ENCODE measurements around the gene CTDNEP1.
A peak's percentile ranks its signal among the peaks of the same experiment; 100 is the strongest.

Gene CTDNEP1

GRCh38 chr17:7251661-7252175 is at the start of gene CTDNEP1:
CTDNEP1 (minus strand) TSS chr17:7251734; CDS start chr17:7251296, 438 bp downstream.
- TF ChIP-seq, protein P1, sequence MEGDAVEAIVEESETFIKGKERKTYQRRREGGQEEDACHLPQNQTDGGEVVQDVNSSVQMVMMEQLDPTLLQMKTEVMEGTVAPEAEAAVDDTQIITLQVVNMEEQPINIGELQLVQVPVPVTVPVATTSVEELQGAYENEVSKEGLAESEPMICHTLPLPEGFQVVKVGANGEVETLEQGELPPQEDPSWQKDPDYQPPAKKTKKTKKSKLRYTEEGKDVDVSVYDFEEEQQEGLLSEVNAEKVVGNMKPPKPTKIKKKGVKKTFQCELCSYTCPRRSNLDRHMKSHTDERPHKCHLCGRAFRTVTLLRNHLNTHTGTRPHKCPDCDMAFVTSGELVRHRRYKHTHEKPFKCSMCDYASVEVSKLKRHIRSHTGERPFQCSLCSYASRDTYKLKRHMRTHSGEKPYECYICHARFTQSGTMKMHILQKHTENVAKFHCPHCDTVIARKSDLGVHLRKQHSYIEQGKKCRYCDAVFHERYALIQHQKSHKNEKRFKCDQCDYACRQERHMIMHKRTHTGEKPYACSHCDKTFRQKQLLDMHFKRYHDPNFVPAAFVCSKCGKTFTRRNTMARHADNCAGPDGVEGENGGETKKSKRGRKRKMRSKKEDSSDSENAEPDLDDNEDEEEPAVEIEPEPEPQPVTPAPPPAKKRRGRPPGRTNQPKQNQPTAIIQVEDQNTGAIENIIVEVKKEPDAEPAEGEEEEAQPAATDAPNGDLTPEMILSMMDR (conservative IDR thresholded peaks at IDR 0.05; ENCODE audit: low read depth, low read length), result no peak
- H3K4me3 ChIP-seq (ENCODE audit: low read length), result peak within 1 kb of the TSS; percentile 89
- peak; percentile 99 for DNase-seq (ENCODE audit: low read depth)

GRCh38 chr17:7296189-7296861 is 44.8 kb upstream of the CTDNEP1 start:
- DNase-seq (ENCODE audit: low read depth), result no peak
- no peak overlapping the region for H3K4me3 ChIP-seq (ENCODE audit: low read length)
- TF ChIP-seq, protein P1 (conservative IDR thresholded peaks at IDR 0.05; ENCODE audit: low read depth, low read length), result peak; percentile 76

- no peak for DNase-seq (ENCODE audit: low read depth)
- TF ChIP-seq, protein P1 (conservative IDR thresholded peaks at IDR 0.05; ENCODE audit: low read depth, low read length), result no peak
- H3K4me3 ChIP-seq (ENCODE audit: low read length), result no peak overlapping the region
These were observed 44.0 kb upstream of the CTDNEP1 start for GRCh38 chr17:7295230-7296180.

- DNase-seq (ENCODE audit: low read depth), result no peak
- H3K4me3 ChIP-seq (ENCODE audit: low read length), result no peak within 1 kb of the TSS
- TF ChIP-seq, protein P1 (conservative IDR thresholded peaks at IDR 0.05; ENCODE audit: low read depth, low read length), result no peak
These were observed 43.1 kb upstream of the CTDNEP1 start, which contains the start of gene YBX2 for GRCh38 chr17:7294614-7295153. YBX2 (minus strand) TSS chr17:7294639; CDS start chr17:7294500, 139 bp downstream.

- no peak overlapping the region for H3K4me3 ChIP-seq (ENCODE audit: low read length)
These were observed 42.5 kb upstream of the CTDNEP1 start for GRCh38 chr17:7293816-7294613.

DNA sequence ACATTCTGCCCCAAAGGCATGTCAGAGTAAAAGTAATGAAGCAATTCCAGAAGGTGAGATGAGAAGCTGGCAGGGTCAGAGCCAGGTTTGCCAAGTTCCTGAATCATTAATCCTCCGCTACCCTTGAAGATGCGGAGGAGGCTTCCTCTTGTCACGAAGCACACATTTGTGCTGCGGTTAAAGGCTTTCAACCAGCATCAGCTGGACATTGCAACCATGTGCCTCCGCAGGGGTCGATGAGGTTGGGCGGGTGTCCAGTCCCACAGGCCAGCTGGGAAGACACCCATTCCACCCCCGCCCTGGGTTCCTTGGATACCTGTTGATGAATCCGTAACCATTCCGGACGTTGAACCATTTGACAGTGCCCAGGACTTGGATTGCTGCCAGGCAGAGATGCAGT is 41.6 kb upstream of the CTDNEP1 start:
- TF ChIP-seq, protein P1 (conservative IDR thresholded peaks at IDR 0.05; ENCODE audit: low read depth, low read length), result no peak
- no peak for DNase-seq (ENCODE audit: low read depth)
- H3K4me3 ChIP-seq (ENCODE audit: low read length), result no peak overlapping the region

More at GRCh38 chr17:7293816-7294613, 42.5 kb upstream of the CTDNEP1 start:
- TF ChIP-seq, protein P1 (conservative IDR thresholded peaks at IDR 0.05; ENCODE audit: low read depth, low read length), result no peak
- no peak for DNase-seq (ENCODE audit: low read depth)

Data from retinal pigment epithelial cell (primary cell).